ENCODE results near the gene RPS6KA2. TPM values are rescaled to one million over a fixed set of nuclear protein-coding genes. Genes with fewer than 3 reads are reported as not detected.

Gene RPS6KA2
- total RNA-seq, 2 donors from 2014 or later: 7.8 to 13.6 TPM

DNA sequence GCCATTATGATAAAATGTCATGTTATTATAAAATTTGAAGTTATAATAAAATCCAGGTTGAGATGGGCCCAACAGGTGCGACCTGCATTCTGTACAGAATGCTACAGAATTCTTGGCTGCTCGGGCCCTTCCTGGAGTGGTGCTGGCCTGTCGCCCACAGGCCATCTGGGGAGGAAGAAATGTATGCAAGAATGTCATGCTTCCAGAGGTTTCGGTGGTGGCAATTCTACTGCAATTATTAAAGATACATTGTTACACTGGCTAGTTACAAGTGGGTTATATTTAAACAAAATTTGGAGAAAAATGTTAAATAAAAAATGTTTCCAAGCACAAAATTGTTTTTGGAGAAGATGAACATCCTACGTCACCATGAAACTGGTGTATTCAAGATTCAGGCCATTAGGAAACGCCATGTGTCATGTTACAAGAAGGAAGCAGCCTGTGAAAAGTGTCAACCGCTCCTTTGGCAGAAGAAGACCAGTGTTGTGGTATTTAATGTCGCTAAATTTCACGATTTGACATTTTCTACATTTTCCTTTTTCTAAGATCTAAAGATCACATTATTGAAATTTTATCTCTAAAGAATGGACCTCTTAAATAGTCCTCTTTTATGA lies 47.7 kb downstream of the RPS6KA2 start:
- Histone ChIP-seq H3K27ac (no peak overlapping the region), H3K27me3 (no peaks in the 10 kb centered on the region), H3K4me3 (no peak overlapping the region), H3K36me3 (no peaks in the 10 kb centered on the region), H3K9ac (ENCODE audit: low read depth in 2 of 2, low read length in 2 of 2) (no peak overlapping the region), H3K4me1 (no peaks in the 10 kb centered on the region), H3K9me3 (no peaks in the 10 kb centered on the region)
- no peak for DNase-seq
- intact Hi-C loops (cut with DNase I): no loop called here
- TF ChIP-seq, protein P1, sequence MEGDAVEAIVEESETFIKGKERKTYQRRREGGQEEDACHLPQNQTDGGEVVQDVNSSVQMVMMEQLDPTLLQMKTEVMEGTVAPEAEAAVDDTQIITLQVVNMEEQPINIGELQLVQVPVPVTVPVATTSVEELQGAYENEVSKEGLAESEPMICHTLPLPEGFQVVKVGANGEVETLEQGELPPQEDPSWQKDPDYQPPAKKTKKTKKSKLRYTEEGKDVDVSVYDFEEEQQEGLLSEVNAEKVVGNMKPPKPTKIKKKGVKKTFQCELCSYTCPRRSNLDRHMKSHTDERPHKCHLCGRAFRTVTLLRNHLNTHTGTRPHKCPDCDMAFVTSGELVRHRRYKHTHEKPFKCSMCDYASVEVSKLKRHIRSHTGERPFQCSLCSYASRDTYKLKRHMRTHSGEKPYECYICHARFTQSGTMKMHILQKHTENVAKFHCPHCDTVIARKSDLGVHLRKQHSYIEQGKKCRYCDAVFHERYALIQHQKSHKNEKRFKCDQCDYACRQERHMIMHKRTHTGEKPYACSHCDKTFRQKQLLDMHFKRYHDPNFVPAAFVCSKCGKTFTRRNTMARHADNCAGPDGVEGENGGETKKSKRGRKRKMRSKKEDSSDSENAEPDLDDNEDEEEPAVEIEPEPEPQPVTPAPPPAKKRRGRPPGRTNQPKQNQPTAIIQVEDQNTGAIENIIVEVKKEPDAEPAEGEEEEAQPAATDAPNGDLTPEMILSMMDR (IDR thresholded peaks at IDR 0.05): no peak

DNA sequence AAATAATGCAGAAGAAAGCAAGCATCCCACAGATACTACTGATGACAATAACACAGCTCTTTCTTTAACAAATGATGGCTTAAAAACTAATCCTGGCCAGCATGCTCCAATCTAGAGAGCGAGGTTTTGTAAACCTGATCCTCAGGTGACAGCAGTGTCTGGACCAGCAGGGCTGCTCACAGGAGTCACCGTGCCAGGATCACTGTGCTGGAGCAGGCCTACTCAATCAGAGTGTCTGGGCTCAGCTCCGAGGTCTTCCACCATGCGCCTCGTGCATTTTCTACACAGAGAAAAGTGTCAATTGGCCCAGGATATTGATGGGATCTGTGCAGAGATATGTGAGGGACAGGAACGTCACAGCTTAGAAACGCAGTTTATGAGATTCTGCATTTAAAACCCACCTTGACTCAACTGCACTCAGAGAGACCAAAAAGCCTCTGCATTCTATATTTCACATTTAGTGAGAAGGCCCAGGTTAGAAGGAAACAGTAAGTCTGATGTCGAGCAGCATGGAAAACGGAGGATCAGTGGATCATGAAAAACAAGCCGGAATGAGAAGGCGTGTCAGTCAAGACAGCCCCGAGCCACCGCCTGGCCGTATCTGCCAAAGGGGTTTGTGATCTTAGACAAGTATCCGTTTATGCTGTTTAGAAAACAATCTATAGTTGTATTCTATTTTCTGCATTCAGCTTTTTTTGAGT lies 48.4 kb downstream of the RPS6KA2 start:
- no peak overlapping the region for H3K9ac ChIP-seq (ENCODE audit: low read depth in 2 of 2, low read length in 2 of 2)
- no peak overlapping the region for H3K4me3 ChIP-seq
- no peaks in the 10 kb centered on the region for H3K36me3 ChIP-seq
- no peaks in the 10 kb centered on the region for H3K27me3 ChIP-seq
- H3K9me3 ChIP-seq: no peaks in the 10 kb centered on the region
- H3K4me1 ChIP-seq: no peaks in the 10 kb centered on the region
- DNase-seq: no peak
- TF ChIP-seq, protein P1 (IDR thresholded peaks at IDR 0.05): no peak
- H3K27ac ChIP-seq: no peak overlapping the region
- intact Hi-C loops (cut with DNase I): no loop called here

DNA sequence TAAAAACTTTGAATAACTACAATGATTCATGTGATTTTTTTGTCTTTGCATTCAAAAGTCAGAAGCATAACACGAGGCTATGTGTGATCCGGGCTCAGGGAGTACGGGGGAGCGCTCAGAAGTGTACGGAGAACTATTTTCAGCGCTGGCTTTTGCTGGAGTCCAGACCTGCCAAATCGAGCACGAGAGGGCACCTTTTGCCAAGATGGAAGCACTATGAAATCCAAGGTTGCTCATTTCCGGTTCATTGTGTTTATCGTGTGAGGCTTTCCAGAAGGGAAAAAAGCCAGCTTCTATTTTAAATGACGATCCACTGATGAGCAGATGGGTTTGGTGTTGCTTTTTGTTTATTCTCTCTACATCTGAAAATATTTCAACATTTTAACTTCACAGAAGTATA lies 51.8 kb downstream of the RPS6KA2 start:
- Histone ChIP-seq H3K4me3 (no peak overlapping the region), H3K27ac (no peak overlapping the region), H3K9me3 (no peaks in the 10 kb centered on the region), H3K36me3 (no peaks in the 10 kb centered on the region), H3K9ac (ENCODE audit: low read depth in 2 of 2, low read length in 2 of 2) (no peak overlapping the region), H3K27me3 (no peaks in the 10 kb centered on the region), H3K4me1 (no peaks in the 10 kb centered on the region)
- intact Hi-C loops (cut with DNase I): no loop called here
- no peak for DNase-seq
- TF ChIP-seq, protein P1 (IDR thresholded peaks at IDR 0.05): no peak

DNA sequence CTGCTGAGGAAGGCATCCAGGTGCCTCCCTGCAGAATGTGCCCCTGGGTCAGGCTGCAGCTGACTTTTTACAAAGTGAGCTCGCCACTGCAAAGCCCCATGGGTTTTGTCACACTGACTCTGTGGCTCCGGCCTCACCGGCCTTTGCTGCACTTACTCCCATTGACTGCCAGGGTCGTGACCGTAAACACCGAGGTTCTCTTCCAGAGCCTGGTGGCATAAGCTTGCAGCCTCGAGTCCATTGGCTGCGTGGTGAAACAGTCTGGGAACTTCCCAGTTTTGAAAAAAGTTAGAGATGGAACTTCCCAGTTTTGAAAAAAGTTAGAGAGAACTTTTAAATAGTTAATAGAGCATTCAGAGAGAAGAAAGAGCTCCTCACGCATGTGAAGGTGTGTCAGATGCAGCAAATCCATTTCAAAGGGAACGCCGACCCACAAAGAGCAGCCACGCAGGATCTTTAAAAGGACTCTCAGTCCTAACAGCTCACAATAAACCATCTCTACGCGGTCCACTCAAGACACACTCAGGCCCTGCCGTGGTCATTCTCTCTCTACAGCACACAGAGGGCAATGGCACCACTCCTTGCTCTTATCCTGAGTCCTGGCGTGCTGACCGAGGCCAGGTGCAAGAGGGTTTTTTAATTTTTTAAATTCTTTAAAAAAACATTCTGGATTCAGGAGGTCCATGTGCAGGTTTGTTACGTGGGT lies 53.4 kb downstream of the RPS6KA2 start:
- Histone ChIP-seq H3K4me1 (no peaks in the 10 kb centered on the region), H3K9ac (ENCODE audit: low read depth in 2 of 2, low read length in 2 of 2) (no peak overlapping the region), H3K36me3 (no peaks in the 10 kb centered on the region), H3K27ac (no peak overlapping the region), H3K27me3 (no peaks in the 10 kb centered on the region), H3K4me3 (no peak overlapping the region), H3K9me3 (no peaks in the 10 kb centered on the region)
- TF ChIP-seq, protein P1 (IDR thresholded peaks at IDR 0.05): no peak
- no peak for DNase-seq
- intact Hi-C loops (cut with DNase I): no loop called here

DNA sequence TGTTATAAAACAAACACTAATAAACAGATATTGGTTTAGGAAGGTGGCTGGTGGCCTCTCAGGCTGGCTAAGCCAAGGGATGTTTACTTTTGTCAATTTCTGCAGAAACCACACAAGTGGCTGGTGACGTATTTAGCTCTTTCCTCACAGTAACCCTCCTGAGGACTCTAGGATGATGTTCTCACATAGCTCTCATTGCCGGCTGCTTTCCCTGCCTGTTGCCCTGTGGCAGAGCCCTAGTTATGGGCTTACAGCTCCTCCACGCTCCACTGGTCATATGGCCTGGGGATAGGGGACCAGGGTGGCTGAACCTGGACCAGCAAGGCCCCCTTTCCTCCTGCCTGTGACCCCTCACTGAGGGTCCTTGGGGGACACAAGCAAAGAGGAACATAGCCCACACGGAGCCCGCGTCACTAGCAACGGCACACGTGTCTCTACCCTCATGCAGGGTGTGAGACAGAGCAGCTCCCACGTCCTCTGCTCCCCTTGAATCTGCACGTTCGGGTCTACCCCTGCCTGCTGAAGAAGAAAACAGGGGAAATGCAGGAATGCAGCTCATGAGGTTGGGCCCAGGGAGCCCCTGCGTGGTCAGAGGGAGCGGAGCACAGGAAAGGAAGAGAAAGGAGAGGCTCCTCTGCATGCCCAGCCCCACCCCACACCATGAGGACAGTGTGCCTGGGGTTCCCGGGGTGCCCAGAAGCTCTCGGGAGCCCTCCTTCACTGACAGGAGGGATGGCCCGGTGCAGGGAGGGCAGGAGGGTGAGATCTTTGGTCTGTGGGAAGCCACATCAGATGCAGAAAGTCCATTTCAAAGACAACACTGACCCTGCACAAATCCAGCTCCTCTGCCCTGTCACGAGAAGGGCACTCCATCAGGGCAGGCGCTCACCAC lies 54.4 kb downstream of the RPS6KA2 start:
- peak overlapping the region in 1 of 2 donors; percentile 38 for H3K9ac ChIP-seq (ENCODE audit: low read depth in 2 of 2, low read length in 2 of 2)
- intact Hi-C loops (cut with DNase I): no loop called here
- H3K4me3 ChIP-seq: no peak overlapping the region

More for the DNA sequence above, 54.4 kb downstream of the RPS6KA2 start:
- no peak overlapping the region for H3K27ac ChIP-seq
- H3K36me3 ChIP-seq: no peaks in the 10 kb centered on the region
- no peaks in the 10 kb centered on the region for H3K9me3 ChIP-seq
- DNase-seq: no peak
- no peaks in the 10 kb centered on the region for H3K4me1 ChIP-seq
- TF ChIP-seq, protein P1 (IDR thresholded peaks at IDR 0.05): no peak
- H3K27me3 ChIP-seq: no peaks in the 10 kb centered on the region

All from colonic mucosa (tissue), 4 donors.